Choroid plexus epithelial cell (primary cell): ENCODE measurements around the gene CDON.
A peak's percentile ranks its signal among the peaks of the same experiment; 100 is the strongest.

ENCODE experiments used
- DNase-seq: peaks from one replicate; pipeline ENCODE4 v3.0.0-alpha.2; 2010; ENCODE audit warnings: low read depth
- H3K4me3 ChIP-seq: 2 replicates; pipeline ENCODE4 v1.5.1; 2011; ENCODE audit warnings: low read depth, mild to moderate bottlenecking, control low read depth, low read length, moderate library complexity
- CTCF ChIP-seq: conservative IDR thresholded peaks from 2 replicates; pipeline ENCODE4 v1.5.1; 2011; ENCODE audit warnings: low read depth, mild to moderate bottlenecking, control low read depth, inconsistent platforms, low read length, moderate library complexity

CDON gene

GRCh38 chr11:125940145-125940544, 122.5 kb downstream of the CDON start:
- no peak for DNase-seq
- TF ChIP-seq CTCF, result no peak
- no peak overlapping the region for H3K4me3 ChIP-seq

DNA sequence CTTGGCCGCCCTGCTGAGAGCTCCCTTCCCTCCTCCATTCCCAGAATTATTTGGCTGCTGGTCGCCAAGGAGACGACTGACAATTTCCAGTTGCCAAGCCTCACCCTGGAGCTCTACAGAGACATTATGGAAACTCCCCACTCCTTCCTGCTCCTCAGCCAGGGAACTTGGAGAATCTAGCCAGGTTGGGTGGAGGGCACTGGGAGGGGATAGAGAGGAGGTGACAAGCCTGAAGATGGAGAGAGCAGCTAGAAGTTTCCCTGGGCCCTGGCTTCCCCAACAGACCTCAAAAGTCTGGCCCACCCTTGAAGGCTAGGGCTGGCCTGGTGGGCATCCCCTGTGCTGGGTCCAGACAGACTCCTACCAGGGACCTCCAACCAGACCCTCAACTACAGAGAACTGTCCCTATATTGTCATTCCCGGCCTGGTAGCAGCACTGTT, 123.6 kb downstream of the CDON start:
- H3K4me3 ChIP-seq, result no peak overlapping the region
- TF ChIP-seq CTCF, result no peak
- DNase-seq, result no peak

GRCh38 chr11:125938418-125938817, 124.2 kb downstream of the CDON start:
- DNase-seq, result no peak
- no peak for TF ChIP-seq CTCF
- no peak overlapping the region for H3K4me3 ChIP-seq

DNA sequence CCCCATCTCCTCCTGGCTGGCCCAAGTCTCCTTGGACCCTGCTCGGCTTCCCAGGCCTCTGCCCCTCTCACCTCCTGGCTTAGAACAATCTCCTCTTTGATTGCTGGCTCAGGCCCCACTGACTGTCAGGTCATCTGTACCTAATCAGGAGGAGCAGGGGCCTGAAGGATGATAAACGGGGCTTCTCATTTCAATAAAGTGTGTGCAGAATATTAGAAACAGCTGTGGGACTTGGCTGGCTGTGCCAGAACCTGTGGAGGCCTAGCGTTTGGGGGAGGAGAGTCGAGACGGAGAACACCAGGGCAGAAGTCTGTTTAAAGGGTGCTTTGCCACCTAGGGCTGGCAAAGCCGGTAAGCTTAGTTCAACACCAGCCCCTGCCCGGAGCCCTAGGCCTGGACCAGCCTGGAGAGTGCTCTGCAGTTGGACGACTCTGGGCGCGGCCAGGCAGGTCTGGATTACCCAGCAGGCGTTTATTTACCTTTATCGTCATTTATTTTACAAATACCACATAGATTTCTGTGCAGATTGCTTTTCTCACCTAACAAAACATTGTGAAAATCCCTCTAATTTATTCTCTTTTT, 127.0 kb downstream of the CDON start:
- no peak for DNase-seq
- no peak for TF ChIP-seq CTCF

GRCh38 chr11:125935056-125935455, 127.6 kb downstream of the CDON start:
- H3K4me3 ChIP-seq, result no peak overlapping the region
- no peak for DNase-seq
- peak; percentile 15 for TF ChIP-seq CTCF

More for the DNA sequence above, 127.0 kb downstream of the CDON start:
- H3K4me3 ChIP-seq, result no peak overlapping the region

- DNase-seq, result no peak
- H3K4me3 ChIP-seq, result no peak overlapping the region
- TF ChIP-seq CTCF, result no peak
These were observed 128.2 kb downstream of the CDON start for GRCh38 chr11:125934473-125934872.

DNA sequence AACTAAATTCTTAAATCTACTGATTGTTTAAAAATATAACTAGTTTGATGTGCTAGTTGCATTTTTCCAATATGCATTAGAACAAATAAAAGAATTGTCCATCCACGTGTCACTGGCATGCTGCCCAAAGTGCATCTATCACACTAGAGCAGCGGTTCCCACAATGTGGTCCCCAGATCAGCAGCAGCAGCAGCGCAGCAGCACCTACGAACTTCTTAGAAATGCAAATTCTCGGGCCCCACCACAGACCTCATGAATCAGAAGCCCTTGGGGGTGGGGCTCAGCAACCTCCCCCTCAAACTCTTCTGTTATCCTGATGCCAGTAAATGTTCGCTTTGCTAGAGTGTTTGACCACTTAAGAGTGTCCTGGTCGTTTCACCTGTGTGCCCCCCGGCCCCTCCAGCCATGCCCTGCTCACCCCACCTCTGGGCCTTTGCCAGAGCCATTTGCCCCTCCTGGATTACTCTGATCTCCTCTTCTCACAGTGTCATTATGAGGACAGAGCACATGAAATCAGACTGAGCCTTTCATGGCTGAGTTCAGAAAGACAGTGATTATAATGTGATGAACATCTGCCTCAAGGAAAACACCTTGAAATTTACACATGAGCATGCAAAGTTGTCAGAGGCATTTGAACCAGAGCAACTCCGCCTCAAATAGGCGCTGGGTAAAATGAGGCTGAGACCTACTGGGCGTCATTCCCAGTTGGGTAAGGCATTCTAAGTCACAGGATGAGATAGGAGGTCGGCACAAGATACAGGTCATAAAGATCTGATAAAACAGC, 129.4 kb downstream of the CDON start:
- DNase-seq, result no peak
- no peak overlapping the region for H3K4me3 ChIP-seq
- no peak for TF ChIP-seq CTCF
